GM19025 (cell line): ENCODE measurements around the gene FGD5.

Experiments
- ATAC-seq: cut with Tn5 transposase; IDR thresholded peaks from one replicate; pipeline ENCODE4 v1.9.1; 2021; ENCODE audit warnings: mild to moderate bottlenecking, low read depth, moderate library complexity; ENCODE audit not compliant: unreplicated experiment

Gene FGD5

DNA sequence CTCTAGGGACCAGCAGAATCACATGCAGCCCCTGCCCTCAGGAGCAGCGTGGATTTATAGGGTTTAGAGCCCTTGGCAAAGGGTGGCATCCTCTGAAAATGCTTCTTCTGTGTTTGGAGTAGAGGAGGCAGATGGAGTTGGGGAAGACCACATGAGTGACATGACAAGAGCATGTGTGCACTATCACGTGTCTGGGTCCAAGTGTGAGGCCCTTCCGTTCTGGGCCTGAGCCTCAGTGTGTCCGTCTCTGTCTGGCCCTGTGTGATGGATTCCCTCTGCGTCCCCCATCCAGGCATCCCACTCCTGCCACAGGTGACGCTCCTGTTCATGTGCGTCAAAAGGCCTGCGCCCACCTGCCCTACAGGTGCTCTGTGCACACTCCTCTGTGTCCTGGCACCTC, 30.1 kb downstream of the FGD5 start:
- ATAC-seq: no peak

DNA sequence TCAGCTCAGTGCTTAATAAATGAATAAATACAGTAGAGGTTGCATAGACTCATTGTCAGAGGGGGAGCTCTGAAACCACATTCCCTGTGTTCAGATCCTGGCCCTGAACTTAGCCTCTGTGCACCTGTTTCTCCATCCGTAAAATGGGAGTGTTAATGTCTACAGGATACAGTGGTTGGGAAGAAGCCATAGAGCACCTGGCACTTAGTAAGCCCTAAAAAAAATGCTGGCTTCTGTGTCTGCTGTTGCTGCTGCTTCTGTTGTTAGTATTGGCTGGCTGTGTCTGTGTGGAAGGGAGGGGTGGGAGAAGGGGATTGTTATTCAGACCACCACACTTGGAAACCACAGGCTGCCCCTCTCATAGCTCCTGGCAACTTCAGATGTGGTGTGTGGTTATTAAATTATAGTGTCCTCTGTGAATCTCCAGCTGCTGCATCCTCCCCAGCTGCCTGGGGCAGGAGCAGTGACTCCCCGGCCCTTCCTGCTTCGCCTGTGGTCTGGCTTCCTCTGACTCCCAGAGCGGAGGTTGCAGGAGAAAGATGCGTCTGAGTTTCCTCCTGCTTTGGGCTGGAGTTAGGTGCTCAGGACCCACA, 31.0 kb downstream of the FGD5 start:
- ATAC-seq: no peak

DNA sequence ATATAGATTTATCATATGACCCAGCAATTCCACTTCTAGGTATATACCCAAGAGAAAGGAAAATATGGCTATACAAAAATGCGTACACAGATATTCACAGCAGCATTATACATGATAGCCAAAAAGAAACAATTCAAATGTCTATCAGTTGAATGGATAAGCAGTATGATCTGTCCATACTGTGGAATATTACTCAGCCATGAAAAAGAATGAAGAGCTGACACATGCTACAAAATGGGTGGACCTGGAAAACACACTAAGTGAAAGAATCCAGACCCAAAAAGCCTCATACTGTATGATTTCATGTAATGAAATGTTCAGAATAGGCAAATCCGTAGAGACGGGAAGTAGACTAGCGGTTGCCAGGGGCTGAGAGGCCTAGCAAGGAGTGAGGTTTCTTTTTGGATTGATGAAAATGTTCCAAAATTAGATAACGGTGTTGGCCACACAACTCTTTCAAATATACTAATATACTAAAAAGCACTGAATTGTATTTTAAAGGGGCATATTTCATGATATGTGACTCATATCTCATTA, 33.4 kb downstream of the FGD5 start:
- ATAC-seq: no peak

DNA sequence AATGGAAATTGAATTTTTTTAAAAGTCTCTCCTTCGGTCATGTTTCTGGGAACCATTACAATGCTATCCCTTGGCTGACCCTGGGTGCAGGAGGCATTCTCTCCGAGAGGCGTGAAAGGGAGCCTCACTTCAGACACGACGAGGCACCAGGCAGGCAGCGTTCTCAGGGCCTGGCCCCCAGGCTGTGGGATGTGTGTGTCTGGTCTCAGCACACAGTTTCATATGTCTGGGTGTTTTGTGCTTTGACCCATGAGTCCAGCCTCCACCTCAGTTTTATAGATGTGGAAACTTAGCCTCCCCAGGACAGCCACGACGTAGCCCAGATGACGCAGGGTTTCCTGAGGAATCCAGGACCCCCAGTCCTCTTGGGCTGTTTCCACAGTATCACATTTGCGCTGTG, 34.0 kb downstream of the FGD5 start:
- ATAC-seq: no peak

DNA sequence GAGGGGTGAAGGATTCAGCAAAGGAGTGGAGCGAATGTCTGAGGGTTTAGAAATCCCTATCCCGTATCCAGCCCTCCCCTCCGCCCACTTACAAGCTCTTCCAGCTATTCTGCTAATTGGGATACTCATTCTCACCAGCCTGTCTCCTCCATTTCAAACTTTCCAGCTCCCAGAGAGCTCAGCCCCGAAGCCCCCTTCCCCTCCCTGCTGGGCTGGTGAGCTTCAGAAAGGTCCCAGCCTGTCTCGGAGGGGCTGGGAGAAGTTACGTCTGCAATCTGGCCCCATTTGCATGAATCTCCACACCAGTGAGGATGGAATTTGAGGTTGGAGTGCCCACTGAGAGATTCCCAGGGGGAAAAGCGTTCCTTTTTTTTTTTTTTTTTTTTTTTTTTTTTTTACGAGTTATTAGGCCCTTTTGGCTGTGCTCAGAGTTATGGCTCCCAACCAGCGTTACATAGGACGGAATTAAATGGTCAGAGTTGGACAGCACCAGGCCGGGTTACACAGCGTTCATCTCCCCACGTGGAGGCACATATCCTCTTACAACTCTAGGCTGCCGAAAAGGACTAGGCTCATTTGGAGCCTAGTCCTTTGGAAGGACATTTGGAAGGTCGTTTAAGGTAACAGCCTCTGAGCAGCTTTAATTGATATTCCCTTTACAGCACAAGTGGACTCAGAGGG, 34.6 kb downstream of the FGD5 start:
- no peak for ATAC-seq

DNA sequence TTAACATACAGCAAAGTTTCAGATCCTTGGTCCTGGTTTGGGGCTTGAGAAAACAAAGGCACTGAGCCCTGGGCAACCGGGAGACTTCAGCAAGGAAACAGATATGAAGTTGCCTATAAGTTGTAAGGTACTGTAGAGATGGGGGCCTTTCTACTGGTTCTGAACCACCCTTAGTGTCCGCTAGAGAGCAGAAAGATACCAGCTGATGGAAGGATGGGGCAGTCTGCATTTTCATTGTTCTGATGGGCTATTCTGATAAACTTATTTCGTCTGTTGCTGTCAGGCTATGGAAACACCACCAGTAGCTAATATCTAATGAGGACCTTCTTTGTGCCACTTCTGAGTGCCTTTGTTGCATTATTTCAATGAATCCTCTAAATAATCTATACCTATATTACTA, 38.7 kb downstream of the FGD5 start:
- no peak for ATAC-seq

DNA sequence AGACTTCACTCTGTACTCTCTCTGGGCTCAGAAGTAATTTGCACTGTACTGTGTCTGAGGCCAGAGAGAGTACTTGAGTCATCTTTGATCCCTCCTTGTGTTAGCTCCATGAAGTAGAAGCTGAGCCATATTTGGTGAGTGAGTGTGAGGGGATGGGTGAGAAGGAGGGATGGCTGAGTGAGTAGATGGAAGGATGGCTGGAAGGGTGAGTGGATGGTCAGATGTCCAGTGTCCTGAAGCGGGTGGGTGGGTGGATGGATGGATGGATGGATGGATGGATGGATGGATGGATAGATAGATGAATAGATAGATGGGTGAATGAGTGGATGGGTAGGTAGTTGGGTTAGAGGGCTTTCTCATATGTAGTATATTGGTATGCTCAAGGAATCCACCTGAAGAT, 39.3 kb downstream of the FGD5 start:
- no peak for ATAC-seq

DNA sequence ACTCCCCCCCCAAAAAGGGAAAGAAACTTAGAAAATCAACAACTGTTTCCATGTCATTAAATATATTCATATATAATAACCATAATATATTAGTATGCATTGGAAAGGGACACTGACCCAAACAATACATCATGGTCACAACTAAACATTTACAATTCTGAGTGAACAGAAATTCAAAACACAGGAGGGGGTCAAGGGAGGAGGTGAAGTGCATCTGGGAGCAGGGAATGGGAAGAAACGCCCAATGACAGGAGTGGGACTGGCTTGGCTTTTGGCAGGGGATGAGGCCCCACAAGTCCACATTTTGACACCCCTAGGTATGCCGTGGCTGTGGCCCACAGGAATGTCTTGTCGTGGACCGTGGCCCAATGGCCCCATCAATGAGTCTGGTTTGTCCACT, 41.1 kb downstream of the FGD5 start:
- ATAC-seq: no peak

DNA sequence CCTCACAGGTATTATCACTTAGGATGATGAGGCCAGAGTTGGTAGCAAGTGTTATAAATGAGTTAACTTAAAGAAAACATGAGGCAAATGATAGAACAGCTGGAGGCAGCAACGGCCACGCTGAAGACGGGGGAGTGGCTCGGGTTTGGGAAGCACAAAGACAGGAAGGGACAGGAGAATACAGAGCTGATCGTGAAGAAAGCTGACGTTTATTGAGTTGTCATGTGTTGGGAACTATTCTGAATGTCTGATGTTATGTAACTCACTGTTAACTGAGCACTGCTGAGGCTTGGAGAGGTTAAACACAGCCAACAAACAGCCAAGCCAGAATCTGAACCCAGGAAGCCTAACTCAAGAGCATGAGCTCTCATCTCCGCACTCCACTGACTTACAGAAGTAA, 42.3 kb downstream of the FGD5 start:
- no peak for ATAC-seq

DNA sequence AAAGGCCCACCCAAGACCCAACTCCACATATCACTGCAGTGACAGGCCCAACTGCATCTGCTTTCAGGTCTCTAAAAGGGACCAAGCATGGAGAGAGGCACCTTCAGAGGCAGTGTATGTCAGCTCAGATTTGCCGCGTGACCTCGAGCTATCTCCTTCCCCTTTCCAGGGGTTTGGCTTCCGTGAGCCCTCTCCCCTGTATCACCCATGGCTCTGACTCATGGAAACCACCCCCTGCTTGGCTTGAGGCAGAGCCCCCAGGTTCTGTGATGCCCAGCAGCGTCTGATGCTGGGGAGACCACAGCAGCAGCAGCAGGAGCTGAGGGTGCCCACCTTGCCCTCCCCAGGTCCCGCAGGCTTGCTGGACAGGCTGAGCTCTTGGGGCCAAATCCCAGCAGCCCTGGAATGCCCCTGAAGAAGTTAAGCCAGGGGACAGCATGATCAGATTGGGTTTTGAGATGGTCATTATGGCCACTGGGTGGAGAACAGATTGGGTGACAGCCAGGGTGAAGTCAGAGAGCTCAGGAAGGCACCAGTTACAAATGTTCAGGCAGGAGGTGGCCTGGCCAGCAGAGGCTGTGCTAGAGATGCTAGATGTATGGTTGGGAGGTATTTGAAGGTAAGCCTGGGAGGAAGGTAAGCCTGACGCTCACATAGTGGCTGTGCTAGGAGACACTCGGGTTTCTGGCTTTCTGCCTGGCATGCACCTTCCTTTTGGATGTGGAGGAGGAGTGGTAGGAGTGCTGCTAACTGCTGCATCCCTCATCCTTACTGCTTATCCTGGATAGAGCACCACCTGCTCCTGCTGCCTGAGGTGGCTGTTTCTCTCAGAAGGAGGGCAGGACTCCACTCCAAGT, 42.9 kb downstream of the FGD5 start:
- no peak for ATAC-seq

DNA sequence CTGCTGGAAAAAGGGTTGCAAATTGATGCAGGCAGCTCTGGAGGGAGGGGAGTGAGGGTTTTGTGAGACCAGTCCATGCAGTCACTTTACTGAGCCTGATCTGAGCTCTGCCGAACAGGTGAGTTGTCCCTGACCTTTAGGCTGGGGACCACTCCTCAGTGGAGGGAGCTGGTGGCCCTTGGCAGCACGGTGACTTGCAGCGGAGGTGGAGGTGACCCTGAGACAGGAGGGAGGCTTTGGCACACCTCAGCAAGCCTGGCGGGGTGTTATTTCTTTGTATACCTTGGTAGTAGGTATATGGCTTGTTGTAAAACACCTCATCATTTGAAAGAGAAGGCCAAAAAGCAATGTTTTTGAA, 43.5 kb downstream of the FGD5 start:
- no peak for ATAC-seq

DNA sequence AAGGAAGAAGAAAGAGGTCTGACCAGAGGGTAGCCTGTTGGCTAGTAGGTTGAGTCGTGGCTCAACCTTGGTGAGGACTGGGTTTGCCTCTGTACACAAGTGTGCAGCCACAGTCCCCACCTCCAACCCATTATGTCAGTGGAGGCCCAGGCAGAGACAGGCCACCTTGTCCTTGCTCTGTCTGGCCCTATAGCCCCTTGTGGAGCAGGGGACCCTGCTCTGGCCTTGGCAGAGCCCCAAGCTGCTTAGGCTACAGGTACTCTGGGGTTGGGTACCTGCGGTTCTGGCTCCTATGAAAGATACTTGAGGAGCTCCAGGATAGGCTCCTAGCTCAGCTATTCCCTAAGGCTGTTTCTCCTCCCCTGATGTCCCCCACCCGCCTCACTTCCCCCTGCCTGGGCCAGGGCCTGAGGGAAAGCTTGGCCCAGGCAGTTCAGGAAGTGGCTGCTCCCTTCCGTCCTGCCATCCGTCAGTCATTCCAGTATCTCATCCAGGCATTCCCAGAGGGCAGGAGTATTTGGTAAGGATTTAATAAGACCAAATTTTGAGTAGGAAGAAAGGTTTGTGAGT, 44.0 kb downstream of the FGD5 start:
- ATAC-seq: no peak

DNA sequence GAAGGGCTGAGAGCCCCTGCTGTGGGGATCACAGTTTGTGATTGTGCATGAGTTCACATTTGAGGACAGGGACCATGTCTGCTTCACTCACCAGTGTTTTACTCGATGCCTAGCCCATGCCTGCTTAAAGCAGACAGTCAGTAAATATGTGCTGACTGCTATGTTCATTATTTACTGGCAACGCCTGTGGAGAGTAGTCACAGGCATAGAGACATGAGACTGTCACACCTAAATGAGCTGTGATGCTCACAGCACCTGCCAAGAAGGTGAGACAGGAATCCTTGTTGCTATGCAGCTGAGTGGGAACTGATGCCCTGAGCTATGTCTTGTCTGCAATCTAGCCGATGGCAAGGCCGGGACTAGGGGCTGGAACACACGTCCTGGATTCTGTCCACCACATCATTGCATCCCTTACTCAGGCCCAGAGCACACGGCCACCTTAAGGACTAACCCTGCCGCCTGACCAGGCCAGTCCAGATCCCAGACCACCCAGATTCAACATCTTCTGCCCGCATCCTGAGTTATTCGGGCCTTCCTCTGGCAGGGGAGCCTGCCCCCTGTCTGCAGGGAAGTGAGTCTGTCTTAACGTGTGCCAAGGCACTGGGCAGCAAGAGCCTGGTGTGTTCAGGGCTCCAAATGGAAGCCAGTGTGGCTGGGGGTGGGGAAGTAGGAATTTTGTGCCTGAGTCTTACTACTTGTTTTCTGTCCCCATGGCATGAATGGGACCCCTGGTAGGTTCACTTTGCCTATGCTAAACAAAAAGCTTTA, 44.8 kb downstream of the FGD5 start:
- no peak for ATAC-seq

DNA sequence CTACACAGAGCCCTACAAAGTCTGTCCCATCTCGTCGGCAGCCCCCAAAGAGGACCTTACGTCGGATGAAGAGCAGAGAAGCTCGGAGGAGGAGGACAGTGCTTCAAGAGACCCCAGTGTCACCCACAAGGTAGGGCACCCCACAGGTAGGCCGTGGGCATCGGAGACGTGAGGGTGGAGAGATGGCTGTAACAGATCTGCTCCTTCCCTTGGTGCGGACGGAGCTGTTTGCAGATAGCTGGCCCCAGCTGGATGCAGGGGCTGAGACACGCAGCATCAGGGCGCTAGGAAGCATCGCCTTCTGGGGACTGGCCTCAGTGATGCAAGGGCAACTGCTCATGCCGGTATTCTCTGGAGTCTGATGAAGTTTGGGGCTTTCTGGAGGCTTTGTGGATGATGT, 45.4 kb downstream of the FGD5 start:
- ATAC-seq: no peak

DNA sequence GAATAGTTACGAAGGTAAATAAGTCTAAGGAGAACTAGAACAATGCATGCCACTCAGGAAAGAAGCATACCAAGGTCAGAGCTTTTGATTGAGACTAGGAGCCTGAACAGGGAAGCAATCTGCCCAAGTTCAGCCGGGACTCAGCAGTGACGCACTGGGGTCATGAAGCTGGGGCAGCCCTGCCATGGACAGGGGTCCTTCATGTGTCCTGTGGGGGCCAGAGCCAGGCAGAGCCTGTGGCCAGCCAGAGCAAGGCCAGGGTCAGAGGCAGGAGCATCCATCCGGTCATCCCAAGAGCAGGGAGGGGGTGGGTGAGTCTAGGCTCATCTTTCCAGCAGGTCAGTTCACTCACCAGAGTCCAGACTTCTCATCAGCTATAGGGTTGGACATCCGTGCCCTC, 47.9 kb downstream of the FGD5 start:
- ATAC-seq: no peak

DNA sequence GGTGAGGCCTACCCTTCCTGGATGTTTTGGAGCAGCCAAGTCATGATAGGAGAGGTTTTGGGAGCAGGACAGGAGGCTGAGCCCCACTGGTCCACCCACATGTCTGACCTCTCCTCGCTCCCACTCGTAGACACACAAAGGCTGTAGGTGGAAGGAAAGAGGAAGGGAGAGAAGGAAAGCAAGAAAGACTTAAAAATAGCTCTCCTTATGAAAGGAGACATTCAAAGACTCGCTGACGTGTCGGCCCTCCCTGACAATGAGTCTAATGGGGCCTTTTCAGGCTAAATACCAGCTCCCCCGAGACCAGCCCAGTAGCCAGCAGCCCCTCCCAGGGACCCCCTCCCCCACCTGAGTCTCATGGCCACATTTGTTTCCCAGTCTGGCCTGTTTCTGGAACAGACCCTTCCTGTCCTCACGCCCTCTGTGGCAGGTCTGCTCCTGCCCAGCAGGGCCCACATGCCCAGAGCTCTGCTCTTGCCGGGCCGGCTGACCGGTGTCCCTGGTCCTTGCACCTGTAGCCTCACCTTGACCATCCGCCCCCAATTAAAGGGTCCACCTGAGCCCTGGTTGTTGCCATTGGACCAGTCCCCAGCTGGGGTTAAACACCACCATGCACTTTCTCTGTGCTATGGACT, 49.3 kb downstream of the FGD5 start:
- no peak for ATAC-seq

DNA sequence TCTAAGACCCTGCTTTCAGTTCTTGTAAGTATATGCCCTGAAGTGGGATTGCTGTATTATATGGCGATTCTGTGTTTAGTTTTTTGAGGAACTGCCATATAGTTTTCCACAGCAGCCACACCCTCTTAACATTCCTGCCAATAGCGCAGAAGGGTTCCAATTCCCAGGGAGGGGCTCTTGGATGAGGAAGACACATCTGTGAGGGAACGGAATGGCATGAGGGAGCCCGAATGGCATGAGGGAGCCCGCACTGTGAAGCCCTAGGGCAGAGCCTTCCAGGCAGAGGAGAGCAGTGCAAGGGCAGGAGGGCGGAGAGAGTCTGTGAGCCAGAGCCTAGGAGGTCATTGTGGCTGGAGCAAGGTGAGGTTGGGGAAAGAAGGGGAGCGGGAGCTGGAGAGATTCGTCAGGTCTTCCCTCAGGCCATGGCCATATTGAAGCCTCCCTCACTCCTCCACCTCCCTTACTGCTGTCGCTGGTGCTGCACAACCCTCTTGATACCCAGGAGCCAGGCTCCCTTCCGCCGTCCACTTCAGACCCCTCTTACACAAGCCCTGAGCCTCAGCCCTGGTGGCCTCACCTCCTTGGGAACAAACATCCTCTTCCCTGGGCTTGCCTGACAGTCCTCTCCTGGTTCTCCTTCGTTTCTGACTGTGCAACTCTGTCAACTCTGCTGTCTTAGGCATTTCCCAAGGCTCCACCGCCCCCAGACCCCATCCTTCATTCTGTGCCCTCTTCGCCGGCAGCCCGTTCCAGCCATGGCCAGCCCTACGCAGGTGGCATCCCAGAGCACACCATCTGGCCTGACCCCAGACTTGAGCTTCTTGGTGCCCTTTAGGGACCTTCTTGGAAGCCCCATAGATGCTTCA, 51.4 kb downstream of the FGD5 start:
- ATAC-seq: no peak

DNA sequence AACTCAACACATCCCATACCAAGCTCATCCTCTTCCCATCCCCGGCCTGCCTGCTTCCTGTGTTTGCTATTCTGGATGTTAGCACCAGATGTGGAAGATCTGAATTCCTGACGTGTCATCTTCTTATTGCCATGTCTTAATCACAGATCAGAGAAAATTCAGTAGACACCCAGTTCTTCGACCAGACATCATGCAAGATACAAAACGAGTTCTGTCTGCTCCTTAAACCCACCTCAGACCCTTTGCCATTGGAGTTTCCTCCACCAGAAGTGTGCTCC, 52.0 kb downstream of the FGD5 start:
- ATAC-seq: no peak

DNA sequence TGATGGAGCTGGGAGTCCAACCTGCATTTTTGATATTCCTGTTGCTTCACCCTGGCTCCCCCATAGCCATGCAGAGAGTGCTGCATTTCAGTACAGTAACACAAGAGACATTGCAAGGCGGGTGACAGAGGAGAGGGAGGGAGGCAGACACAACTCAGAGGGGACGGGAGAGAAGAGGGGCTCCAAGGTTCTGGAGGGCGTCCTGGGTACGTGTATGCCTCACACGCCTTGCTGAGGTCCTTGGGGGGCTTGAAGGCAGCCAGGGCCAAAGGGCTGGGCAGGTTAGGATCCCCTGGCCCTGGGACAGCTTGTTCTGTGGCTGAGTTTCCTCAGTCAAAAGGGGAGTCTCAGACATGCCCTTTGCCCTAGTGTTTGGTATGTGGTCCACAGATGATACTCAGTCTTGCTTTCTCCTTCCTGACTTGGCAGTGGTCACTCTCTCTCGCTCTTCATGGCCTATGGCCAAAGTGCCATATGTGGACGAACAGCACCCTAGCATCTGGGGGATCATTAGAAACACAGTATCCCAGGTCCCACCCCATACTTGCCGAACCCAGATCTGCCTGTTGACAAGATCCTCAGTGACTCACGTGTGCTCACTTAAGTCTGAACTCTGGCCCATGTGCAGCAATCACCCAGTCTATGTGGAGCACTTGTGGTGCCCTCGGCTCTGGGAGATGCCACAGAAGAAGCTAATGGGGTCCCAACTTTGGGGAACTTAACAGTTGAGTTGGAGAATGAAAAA, 52.9 kb downstream of the FGD5 start:
- no peak for ATAC-seq
